GM21360 (cell line): ENCODE results near the gene PWP2.
"Not testable (repeated sequence)": the region's sequence is repeated elsewhere in the genome, so short reads cannot be mapped to it uniquely, and the experiment has no call there.

Experiments used
- ATAC-seq: cut with Tn5 transposase; IDR thresholded peaks from one replicate; pipeline ENCODE4 v1.9.1; 2021; ENCODE audit warnings: mild to moderate bottlenecking, moderate library complexity; ENCODE audit not compliant: unreplicated experiment

The PWP2 gene

GRCh38 chr21:44082648-44083440 lies 24.4 kb upstream of the PWP2 start:
- no peak for ATAC-seq

GRCh38 chr21:44083631-44084291 lies 23.4 kb upstream of the PWP2 start:
- ATAC-seq, result no peak

GRCh38 chr21:44084496-44085241 lies 22.5 kb upstream of the PWP2 start:
- no peak for ATAC-seq

DNA sequence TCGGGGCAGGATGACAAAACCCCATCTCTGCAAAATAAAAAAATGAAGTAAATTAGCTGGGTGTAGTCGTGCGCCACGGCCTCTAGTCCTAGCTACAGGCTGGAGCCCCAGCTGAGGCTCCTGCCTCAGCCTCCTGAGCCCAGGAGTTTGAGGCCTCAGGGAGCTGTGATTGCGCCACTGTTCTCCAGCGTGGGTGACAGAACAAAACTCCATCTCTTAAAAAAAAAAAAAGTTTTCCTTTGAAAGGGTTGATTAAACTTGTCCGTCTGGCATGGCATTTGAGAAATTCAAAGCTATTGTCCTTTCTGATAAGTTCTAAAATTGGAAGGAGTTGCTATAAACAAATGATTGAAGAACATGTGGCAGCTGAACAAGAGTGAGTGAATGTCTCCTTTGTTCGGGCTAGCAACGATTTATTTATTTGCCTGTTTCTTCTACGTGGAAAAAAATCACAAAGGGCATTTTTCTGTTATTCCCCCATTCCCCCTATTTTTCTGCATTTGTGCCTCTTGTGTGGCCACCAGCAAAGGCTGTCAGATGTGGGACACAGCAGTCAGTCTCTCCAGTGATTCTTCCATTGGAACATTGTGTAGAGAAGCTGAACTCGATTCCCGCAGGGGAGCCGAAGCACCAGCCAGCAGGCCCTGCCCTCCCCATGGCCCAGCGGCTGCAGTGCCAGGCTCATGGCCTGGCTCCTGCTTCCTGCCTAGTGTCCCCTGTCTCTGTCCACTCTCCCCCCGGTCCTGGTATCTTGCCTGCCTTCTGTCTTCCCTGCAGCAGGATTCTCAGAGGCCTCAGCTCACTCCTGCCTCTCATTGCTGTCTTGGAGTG lies 21.5 kb upstream of the PWP2 start:
- no peak for ATAC-seq

DNA sequence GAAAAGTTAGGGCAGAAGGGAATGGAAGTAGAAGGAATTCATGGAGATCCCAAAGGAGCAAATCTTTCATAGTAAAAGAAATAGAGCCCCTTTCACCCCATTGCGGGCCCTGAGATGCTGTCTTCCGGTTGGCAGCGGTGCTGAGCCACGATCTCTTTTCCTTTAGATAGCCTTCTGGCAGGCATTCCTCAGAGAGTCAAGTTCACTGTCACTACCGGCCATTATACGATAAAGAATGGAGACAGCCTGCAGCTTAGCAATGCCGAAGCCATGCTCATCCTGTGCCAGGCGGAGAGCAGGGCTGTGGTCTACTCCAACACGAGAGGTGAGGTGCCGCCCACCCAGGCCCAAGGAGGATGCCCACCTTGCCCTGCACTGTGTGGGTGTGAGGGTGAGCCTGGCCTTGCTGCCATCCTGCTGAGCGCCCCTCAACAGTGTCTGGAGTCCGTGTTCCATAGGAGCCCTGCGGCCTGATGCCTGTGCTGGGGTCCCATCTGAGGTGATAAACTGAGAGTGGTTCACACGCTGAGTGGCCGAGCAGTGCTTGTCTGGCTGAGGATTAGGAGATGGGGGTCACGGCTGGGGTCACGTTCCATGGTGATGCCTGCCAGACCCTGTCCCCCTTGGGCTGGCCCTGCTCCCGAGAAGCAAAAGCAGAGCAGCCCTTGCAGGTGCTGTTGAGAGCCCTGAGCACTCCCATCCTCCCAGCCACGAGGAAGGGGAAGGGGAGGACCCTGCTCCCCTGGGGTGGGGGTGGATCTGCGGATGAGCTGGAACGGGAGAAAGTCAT lies 20.4 kb upstream of the PWP2 start:
- ATAC-seq, result no peak

DNA sequence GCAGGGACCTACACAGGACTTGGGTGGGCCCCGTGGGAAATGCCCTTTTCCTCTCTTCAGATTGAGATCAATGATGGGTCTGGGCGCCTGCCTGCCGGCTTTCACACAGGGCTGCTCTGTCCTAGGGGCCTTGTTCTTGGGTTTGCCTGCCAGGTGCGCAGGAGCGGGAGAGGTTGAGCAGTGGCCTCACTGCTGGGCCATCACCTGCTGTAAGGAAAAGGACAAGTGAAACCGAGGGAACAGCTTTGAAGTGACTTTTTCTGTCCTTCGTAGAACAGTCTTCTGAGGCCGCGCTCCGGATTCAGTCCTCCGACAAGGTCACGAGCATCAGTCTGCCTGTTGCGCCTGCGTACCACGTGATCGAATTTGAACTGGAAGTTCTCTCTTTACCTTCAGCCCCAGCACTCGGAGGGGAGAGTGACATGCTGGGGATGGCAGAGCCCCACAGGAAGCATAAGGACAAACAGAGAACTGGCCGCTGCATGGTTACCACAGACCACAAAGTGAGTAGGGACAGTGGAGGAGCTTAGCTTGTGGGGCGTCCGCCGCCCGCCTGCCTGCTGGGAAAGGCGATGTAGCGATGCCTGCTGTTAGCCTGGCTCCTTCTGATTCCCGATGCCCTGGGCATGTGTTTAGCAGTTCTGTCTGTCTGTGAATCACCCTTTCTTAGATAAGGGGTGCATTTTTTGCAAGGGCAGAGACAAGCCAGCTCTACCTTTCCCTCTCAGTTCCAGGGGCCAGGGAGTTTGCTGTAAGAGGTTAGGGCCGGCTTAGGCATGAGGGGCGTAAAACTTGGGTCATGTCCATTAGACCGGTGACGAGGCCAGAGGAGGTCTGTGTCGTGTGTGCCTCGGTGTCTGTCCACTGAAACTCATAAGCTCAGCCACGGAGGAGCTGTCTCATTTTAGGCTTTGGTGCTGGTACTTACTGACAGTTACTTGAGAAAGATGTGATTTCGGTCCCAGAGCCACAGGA lies 19.5 kb upstream of the PWP2 start:
- no peak for ATAC-seq

GRCh38 chr21:44088401-44088780 lies 18.8 kb upstream of the PWP2 start:
- ATAC-seq, result no peak

DNA sequence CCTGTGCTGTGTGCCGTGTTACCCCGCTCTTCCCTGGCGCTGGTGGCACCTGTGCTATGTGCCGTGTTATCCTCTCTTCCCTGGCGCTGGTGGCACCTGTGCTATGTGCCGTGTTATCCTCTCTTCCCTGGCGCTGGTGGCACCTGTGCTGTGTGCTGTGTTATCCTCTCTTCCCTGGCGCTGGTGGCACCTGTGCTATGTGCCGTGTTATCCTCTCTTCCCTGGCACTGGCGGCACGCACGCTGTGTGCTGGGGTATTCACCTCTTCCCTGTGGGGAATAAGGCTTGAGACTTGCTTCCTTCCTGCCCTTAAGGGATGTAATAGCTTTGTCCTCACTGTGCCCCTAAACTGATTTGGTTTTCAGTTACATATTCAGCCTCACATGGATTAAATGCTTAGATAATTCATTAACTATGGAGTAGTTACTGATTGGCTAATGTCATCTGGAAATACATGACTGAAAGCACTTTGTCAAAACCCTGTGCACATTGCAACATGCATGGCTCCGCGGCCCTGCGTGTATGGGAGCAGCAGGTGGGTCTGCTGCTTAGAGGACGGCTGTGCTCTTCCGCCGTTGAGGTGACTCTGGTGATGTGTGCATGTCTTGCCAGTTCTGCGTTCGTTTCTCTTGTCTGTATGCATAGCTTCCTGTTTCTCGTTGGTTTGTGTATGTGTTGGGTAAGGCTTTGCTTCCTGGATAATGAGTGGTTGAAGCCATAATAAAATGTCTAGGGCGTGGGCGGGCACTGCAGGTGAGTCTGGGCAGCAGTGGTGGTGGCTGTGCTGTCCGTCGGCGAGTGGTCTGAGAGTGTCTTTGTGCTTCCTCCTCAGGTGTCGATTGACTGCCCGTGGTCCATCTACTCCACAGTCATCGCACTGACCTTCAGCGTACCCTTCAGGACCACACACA lies 17.9 kb upstream of the PWP2 start:
- ATAC-seq, result no peak

GRCh38 chr21:44090325-44090724 lies 16.9 kb upstream of the PWP2 start:
- no peak for ATAC-seq

- ATAC-seq, result no peak
Measured at GRCh38 chr21:44092211-44092610, 15.0 kb upstream of the PWP2 start.

DNA sequence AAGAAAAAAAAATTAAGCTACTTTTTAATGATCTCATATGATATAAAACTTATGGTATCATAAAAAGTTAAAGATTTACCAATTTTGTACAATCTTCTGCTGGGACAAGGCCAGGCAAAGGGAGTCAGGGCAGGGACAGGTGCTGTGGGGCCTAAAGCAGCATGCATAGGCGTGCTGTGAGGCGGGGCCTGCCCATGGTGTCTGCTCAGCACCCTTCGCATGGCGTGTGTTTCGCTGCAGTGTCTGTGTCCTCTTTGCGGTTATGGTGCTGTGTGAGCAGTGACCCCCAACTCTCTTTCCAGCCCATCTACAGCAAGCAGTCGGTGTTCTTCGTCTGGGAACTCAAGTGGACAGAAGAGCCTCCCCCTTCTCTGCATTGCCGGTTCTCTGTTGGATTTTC lies 13.4 kb upstream of the PWP2 start:
- ATAC-seq, result no peak

GRCh38 chr21:44094832-44095231 lies 12.4 kb upstream of the PWP2 start:
- ATAC-seq, result no peak

DNA sequence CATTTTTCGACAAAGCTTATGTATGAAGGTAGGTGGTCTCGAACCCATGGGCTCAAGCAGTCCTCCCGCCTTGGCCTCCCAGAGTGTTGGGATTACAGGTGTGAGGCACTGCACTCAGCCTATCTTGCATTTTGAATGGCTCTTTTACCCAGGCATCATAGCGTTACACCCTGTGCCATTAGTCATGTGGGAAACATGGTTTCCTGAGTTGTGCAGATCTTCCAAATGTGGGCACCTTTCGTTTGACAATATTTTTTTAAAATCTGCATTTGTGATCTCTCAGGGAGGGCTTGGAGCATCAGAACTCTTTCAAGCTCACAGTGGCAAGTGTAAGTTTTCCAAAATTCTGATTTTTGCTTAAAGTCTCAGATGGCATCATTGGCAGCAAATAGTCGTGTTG lies 8.7 kb upstream of the PWP2 start:
- not testable (repeated sequence) for ATAC-seq

DNA sequence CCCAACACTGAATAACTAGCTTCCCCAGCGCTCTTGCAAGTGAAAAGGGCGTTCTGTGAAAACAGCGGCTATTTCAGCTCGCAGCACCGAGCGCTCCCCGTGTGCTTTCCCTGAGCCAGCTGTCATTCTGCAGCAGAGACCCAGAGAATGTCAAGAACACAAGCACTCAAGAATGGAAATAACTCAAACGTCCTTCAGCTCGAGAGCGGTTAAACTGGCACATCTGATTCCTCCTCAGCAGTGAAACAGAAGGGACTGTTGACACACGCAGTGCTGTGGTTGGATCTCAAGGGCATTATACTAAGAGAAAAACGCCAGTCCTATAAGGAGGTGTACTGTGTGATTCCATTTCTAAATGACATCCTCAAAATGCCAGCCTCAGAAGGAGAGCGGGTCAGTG lies 8.2 kb upstream of the PWP2 start:
- ATAC-seq, result not testable (repeated sequence)

- ATAC-seq, result not testable (repeated sequence)
Measured at GRCh38 chr21:44107589-44107988, 390 bp downstream of the PWP2 start.

DNA sequence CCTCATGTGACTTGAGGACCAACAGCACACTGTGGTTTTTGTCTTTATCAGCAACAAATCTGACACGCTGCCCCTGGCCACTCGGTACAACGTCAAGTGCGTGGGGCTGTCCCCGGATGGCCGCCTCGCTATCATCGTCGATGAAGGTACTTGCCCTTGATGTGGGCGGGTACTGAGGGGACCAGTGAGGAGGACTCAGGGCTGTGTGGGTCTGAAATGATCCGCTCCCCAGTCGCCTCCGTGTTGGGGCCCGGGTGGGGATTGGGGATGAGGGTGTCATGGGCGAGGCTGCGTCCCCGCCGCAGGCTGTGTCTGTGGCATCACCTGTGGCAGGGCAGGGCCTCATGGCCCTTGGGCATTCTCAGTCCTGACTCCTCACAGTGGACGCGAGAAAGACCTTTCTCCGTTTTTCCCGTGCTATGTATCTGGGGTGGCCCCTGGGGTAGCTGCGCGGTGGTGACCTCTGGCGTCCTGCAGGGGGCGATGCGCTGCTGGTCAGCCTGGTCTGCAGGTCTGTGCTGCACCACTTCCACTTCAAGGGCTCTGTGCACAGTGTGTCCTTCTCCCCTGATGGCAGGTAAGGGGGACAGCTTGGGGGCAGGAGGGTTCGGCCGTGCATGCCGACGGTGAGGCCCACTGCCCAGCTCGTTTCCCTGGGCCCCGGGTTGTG lies 6.6 kb downstream of the PWP2 start:
- not testable (repeated sequence) for ATAC-seq

GRCh38 chr21:44122131-44122530 lies 14.9 kb downstream of the PWP2 start:
- ATAC-seq, result not testable (repeated sequence)
